CD4-positive, alpha-beta T cell treated with Interleukin-17A for 1 hour (primary cell): ENCODE data around the gene MAP2.

Source experiments
- DNase-seq: peaks from one replicate; pipeline ENCODE4 v3.0.0-alpha.2; 2020

MAP2 gene

DNA sequence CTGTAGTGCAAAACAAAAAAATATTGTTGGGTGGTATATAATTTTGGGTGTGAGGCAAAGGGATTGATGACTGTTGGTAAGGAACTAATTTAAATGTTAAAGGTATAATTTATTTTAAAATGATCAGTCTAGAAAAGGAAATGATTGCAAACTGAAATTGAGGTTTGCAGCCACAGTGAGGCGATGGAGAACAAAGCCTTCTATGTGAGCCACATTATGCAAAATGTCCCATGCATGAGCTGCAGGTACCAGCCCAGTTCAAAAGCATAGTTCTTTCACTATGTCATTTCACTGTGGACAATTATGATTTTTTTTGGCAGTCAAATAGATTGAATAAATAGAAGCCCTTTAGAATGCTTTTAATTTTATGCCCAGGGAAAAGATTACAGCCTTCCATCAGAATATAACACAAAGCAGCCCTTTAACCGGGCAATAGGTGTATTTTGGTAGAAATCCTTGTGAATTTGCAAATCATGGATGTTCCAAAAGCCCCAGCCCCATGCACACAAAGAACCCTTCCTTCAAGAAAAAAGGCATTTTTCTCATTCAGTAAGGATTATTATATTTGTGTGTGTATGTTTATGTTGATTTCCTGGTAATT, 1.7 kb downstream of the MAP2 start:
- no peak for DNase-seq

DNA sequence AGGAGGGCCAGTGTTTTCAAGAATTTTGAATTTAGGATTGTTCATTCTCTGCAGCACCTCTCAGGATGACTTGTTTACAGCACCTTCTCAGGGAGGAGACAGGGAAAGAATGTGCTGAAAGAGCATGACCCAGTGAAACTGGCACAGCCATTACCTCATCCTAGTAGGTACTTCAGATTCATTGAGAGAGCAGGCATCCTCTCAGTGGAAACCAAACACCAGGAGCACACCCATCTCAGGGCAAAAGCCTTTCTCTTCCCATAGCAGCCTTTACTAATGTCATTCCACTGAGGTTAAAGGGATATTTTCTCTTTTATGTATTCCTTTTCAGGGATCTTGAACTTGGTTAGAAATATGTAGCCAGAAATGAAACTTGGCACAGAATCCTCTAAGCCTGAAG, 2.6 kb downstream of the MAP2 start:
- no peak for DNase-seq

DNA sequence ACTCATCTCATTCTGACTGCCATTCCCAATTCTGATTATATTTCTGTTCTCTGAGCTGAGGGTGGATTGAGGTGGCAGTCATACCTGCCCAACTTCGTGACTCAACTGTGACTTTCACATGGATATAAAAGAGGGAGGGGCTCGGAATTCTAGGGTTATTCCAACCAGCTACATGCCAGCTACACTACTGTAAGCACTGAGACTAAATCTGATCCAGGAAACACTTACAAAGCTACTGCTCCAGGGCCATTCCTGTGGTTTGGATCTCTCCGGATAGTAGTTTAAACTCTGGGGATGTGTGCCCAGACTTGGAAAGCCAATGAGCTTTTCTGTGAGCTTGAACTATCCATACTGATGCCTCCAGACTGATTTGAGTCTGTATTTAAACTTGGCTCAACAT, 7.9 kb downstream of the MAP2 start:
- no peak for DNase-seq

DNA sequence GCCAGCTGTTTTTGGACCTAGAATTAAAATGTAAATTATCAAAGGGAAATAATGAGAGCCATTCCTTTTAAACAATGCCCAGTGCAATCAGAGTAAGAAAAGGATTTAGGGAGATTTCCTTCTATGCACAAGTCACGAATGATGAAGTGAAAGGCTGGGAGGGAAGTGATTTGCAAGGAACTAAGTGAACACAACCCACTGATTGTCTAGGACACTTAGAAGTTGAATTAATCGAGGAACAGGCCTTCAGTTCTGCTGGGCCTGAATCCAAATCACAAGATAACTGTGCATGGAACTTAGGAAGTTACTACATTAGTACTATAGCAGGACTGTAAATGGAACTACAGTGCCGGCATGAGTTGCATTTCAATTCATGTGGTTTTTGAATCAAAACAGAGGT, 17.7 kb downstream of the MAP2 start:
- no peak for DNase-seq

DNA sequence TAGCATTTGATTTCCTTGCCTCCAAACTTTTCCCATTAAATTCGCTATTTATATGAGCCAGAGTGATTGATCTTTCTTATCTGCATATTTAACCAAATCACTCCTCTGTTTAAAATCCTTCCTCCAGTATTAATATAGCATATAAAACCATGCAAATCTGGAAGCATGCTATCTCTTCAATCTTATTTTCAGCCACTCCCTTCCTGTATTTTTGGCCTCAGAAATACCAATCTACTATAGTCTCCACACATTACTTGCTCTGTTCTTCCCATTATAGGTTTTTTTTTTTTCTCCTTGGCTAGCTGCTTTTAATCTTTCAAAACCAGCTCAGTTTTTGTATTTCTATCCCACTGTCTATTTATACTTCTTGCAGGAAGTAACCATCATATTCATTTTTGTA, 19.1 kb downstream of the MAP2 start:
- DNase-seq = no peak

DNA sequence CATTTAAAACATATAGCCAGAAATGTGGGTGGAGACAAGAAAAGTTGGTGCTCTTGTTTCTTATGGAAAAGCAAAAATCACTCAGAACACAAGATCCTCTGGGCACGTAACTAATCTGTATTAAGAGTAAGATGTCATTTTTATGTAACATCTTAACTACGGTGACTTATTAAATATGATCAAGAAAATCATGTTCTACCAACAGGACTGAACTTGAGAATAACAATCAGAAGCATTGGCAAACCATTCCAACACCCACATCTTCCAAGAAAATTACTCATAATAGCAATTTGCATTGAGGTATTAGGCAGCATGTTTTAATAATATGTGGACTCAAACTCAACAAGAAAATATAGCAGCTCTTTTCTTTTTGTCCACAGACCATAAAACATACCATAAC, 21.6 kb downstream of the MAP2 start:
- DNase-seq = no peak

DNA sequence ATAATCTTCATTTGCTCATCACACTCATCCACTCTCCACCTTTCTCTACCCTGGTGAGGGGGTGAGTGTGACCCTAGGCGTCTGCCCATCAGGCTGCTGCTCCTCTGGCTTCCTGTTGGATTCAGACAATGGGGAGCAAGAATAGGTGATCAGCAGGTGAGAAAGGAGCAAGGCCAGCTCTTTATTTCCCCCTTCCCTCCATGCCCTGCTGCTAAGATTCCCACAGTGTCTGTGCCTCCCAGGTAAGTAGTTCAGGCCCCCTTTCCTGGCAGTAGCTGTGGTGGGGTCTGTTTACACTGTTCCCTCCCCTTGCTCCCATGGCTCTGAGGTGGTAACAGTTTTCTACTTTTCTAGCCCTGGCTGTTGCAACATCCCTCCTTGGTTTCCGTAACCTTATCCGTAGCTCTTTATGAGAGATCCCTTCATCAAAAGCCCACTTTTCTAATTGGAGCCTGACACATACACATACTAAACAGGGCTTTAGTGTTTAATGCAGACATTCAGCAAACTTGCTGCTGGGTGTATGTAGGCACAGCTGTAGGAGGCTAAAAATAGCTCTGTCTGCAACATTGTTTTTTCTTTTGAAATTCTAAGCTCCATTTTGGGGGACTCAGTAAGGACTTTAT, 27.5 kb downstream of the MAP2 start:
- DNase-seq = no peak

DNA sequence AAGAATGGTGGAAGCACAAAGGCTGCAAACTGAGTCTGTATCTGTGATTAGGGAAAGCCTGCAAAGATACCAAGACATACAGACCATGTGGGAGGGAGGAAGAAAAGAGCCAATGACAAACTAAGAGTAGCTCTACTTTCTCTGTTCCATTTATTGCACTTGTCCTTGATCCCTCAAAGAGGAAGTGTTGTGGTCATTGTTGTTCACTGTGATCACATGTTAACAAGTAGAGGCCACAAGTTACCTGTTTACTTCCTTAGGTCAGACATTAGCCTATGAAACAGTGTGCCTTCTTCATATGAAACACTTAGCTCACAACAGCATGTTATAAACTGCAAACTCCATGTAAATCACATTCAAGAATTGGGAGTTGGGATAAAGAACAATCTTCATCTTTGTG, 32.6 kb downstream of the MAP2 start:
- DNase-seq = no peak

DNA sequence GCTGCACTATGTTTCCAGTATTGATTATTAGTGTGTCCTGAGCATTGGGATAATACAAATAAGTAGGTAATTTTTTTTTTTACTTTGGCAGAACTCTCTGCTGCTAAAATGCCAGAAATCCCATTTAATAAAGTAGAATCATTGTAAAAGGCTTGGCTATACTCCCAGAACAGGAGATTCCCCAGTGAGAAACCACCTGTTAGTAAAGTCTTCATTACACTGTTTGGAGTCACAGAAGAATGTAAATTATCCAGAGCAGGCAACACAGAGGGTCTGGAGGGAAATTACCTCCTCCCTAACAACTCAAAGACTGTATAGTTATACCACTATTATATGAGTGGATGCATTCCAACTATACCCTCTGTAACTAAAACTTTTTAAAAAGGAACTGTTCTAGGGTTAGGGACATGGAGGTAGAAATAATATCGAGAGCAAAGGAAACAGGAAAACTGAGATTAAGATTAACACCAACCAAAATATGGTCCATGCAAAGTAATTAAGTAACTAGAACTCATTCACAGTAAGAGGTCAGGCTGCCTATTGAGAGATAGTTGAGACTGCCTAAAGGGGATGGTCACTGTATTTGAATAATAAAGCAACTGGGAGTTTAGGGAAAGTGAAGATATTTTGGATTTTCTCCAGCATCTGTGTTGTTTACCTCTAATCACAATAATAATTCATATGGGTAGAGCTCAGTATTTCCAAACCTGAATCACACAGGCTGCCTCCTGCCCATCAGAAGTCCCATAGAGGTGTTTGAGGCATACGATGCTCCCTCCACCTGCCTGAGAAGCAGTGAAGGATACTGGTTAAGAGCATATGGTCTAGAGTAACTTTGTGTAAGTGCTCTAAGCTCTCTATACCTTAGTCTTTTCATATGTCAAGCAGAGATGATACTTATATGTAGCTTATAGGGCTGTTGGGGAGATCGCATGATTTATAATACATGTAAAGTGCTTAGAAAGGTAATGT, 34.4 kb downstream of the MAP2 start:
- no peak for DNase-seq

DNA sequence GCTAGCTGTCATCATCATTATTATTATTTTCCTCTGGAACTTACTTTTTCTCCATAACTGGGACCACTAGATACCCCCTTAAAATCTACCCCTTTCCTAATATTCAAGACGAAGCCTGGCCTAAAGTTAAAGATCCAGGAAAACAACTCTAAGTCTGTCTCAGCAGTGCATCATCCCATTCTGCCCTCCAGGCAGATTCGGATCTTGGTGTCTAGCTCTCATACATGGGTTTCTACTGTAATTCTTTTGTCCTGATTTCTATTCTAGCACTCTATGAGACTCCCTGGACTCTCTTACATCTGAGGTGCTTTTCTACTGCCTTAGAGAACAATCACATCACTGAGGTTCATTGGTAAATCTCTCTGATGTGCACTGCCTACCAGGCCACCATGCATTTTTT, 35.5 kb downstream of the MAP2 start:
- no peak for DNase-seq

DNA sequence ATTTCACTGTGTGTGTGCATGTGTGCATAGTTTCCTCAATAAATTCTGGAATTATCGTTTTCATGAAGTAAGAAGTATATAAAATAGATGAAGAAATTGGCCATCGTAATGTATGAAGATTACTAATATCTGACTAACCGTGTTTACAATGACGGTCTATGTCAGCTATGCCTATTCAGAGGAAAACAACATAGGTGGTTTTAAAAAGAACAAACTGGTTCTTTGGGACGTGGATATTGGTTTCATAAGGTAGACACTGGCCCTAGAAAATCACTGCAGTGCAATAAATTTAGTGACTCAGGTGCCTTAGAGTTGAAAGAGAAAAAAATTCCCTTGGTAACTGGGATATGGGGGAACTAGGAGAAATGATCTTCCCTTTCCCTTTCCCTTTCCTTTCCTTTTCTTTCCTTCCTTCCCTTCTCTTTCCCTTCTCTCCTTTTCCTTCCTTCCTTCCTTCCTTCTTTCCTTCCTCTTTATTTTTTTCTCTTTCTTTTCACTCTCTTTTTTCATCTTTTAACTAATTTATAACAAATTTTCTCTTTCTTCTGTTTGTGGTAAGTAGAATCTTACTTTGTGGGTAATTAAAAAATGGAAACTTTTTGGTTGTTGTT, 36.4 kb downstream of the MAP2 start:
- DNase-seq = no peak

DNA sequence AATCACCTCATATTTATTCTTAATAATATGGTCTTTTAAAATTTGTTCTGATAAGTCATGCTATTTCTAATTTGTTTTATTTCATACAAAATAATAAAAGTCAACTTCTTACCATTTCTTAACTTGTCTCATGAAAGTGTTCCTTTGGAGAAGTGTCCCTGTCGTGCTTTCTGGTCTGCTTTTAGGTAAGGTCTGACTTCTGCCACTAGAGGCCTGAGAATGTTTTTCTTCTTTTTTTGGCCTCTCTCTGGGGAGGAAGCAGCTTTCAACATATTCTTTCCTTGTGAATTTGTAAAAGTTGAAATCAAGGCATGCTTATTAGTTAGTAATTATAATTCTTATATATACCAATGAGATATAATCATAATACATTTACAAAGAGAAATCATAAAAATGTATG, 39.4 kb downstream of the MAP2 start:
- DNase-seq = no peak

DNA sequence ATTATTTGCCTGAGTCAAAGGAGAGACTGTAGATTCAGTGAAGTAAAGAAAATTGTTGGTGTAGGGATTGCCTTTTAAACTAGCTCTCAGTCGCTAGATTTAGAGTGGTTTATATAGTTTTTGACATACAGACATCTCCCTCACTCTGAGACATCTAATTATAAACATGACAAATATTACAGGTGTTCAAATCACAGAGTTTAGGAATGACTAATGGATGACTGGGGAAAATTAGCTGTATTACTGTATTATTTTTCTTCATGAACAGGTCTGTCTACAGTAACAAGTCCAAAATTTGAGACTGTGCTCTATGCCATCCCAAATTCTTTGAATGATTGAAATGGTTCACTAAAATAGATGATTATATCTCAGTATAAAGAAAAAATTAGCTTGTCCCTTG, 40.0 kb downstream of the MAP2 start:
- DNase-seq = no peak

DNA sequence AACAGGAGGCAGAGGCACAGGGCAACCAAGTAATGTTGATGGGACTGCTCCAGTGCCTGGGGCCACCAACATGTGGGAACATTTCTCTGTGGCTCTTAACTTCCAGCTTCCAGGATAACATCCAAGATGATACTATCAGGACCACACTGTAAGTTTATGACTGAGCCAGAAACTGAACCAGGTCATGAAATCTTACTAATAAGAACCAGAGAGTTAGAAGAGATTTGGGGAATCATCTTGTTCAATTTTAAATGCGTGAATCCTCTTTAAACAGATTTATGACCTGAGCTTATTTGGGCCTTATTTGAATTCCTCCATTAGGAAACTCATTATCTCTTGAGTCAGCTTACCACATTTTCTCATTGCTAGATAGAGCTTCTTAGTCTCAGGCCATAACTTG, 45.0 kb downstream of the MAP2 start:
- no peak for DNase-seq

DNA sequence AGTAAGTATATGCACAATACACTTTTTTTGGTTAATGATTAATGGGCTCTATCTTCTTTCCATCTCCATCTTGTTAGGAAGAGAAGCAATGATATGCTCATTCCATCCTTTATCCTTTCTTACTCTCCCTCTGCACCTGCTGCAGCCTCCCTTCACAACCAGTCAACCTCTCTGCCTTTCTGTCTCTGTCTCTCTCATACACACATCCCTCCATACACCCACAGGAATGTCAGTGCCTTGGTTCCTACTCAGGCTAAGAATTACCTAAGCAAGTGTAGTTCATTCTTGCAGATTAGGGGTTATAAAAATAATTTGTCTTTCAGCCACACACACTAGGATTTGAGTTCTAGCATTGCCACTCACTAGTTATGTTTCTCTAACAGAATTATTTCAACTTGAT, 45.6 kb downstream of the MAP2 start:
- DNase-seq = no peak

DNA sequence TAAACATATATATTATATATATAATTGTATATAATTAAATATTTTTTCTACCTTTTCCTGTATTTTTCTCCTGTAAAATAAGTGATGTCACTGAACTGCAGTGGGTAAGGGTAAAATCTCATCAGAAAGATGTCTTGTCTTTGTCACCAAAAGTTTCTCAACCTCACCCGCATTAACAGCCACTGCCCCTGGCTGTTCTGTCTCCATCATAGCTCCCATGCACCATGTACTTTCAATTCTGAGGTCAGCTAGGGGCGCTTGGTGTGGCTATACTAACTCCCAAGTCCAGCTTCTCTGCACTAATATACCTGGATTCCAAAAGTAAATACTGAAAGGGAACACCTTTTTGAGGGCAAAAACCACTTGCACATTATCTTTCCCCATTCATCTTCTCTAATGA, 46.6 kb downstream of the MAP2 start:
- DNase-seq = no peak

DNA sequence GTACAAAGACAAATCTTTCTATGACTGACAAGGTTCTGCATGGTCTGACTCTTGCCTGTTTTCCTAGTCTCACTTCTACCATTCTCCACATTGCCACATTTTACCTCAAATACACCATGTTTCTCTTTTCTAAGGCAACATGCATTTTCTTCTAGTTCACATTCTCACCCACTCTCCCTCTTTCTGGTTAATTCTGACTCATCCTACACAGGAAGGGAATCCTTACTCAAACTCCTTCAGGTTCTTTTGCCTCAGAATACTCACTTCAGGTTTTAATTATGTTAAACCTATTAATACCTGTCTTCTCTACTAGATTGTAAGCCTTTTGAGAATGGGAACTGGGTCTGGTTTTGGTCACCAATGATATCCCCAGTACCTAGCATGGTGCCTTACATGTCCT, 47.2 kb downstream of the MAP2 start:
- no peak for DNase-seq

DNA sequence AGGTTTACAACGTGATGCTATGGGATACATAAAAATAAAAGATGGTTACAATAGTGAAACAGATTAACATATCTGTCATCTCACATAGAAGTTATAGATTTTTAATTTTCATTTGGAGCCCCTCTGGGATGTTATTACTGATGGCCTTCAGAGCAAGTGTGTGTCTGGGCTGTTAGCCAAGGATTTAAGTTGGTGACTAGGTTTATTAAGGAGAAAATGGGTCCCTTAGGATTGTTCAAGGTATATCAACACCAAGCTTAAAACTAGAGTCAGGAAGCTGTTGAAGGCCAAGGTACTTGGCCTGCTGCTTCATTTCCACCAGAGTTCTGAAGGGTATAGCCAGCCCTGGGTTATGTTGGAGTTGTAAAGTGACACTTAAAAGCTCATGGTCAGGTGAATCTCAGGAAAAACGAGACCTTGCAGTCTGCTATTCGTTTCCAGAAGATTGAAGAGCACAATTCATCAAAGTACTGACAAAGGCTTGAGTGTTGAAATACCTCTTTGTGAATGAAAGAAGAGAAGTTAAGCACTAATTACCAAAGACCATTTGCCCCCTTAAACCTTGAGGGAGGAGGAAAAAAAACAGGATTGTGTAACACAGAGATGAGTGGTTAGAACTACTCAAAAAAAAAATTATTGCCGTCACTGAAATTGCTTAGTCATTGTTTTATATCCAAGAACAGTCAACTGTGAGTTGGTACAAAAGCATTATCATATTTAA, 48.4 kb downstream of the MAP2 start:
- DNase-seq = no peak

DNA sequence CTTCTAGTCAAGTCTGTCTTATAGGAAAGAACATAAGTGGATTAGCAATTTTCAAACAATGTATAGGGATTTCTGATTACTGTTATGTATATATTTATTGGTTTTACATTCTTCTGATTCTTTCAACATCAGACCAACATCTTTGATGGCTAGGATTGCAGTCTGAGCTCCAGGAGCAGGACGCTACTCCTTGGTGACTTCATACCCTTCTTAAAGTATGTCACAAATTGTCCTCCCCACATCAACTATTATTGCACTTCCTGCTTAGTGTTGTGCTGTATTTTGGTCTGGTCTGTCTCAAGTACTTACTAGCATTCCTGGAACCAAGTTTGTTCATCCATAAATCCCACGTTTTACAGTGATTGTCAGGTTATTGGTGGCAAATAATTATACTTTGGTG, 49.0 kb downstream of the MAP2 start:
- no peak for DNase-seq

DNA sequence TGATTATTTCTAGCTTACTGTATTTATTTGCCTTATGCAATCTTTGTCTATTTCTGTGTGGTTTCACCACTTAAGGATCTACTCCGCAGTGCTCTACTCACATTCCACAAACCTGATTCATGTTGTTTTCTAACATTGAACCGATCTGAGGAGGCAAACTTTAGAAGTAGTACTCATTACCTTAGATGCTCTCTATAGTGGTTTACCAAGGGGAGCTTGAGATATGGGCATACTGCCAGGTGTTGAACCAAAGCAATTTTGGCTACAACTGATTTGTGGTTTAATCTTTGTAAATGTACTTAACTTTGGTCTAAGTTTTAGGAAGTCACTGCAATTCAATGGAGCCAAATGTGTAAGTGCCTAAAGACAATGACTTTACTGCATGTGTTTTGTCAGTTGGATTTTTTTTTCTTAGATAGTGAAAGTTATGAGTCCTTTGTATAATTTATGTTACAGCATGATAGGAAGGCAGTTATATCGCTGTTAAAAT, 50.1 kb downstream of the MAP2 start:
- no peak for DNase-seq

DNA sequence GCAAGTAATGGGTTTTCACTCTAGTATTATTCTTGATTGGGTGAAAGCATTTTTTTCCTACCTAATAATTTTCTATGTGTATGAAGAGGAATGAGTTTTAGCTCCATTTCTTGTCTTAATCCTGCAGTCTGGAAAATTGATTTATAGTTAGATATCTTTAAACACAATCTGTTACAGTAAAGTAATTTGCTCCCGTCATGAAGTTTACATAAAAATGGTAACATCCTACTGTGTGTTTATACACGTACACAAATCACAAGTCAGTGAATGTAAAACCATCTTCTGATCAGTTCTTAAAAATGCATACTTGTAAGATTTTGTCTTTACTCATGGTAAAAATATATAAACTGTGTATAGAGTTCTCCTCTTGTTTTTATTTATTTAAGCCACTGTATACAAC, 51.1 kb downstream of the MAP2 start:
- no peak for DNase-seq

DNA sequence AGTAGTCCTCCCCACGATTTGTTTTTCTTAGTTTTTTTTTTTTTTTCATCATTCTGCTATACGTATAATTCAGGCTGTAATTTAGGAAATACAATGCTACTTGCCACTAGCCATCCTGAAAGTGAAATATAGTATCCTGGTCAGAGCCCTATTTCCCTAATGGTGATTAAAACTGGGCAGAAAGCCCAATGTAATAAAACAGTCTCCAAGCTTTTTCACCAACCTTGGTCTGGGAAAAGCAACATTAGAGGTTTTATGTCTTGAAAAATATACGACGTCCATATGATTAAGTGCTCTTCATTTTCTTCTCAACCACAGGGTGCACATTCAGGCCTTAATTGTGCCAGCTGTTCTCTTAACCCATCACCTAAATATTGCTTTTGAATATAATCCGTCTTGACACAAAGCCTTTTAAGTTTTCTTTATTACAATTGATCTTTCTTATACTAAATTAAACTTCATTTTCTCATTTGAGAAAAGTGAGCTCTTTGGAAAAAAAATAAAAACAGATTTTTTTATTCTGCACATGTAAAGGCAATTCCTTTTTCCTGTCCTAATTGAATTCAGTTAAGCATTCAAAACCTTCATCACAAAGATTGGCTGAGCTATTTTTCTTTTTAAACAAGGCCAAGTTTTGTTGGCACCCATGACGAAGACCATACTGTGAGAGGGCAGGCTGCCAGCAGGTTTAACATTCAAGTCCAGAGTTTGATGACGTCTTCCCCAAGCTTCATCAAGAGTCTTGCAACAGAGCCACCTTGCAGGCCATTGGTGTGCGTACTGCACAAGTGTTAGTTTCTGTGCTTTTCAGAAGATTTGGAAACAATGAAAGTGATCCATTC, 52.7 kb downstream of the MAP2 start:
- DNase-seq = no peak
